GM23338 (cell line): ENCODE results near the gene MIOS. TPM values are rescaled to one million over a fixed set of nuclear protein-coding genes. Genes with fewer than 3 reads are reported as not detected.
"Not testable (repeated sequence)": the region's sequence is repeated elsewhere in the genome, so short reads cannot be mapped to it uniquely, and the experiment has no call there.

Source experiments
- ATAC-seq: fragments of 200-7000 bp; cut with Tn5 transposase; 3 replicates; pipeline ENCODE4 v1.9.1; 2020
- DNase-seq: peaks from one replicate; pipeline ENCODE4 v3.0.0-alpha.2; 2015; ENCODE audit warnings: low spot score
- H2AFZ ChIP-seq: fragments of 200-600 bp; sonication (generic); 2 replicates; pipeline ENCODE4 v1.8.0; 2016; ENCODE audit warnings: antibody characterized with exemption, mild to moderate bottlenecking, moderate library complexity
- H3F3A ChIP-seq: fragments of 200-600 bp; sonication (generic); replicated peaks from 2 replicates; pipeline ENCODE4 v1.8.0; 2017; ENCODE audit warnings: antibody characterized with exemption, mixed run types, low read depth
- H3K27ac ChIP-seq: fragments of 200-600 bp; sonication (generic); 2 replicates; pipeline ENCODE4 v1.6.1; 2016; ENCODE audit warnings: low read depth
- H3K27me3 ChIP-seq: fragments of 200-600 bp; sonication (generic); 2 replicates; pipeline ENCODE4 v1.8.0; 2016; ENCODE audit warnings: mild to moderate bottlenecking, mixed run types, moderate library complexity; ENCODE audit not compliant: insufficient read depth
- H3K36me3 ChIP-seq: fragments of 200-600 bp; sonication (generic); 2 replicates; pipeline ENCODE4 v1.8.0; 2016; ENCODE audit warnings: mild to moderate bottlenecking; ENCODE audit not compliant: insufficient read depth
- H3K4me1 ChIP-seq: fragments of 200-600 bp; sonication (generic); 2 replicates; pipeline ENCODE4 v1.8.0; 2016; ENCODE audit warnings: mild to moderate bottlenecking, moderate library complexity; ENCODE audit not compliant: insufficient read depth
- H3K4me2 ChIP-seq: fragments of 200-600 bp; sonication (generic); 2 replicates; pipeline ENCODE4 v1.7.1; 2017; ENCODE audit warnings: mixed run types
- H3K4me3 ChIP-seq: fragments of 200-600 bp; sonication (generic); 2 replicates; pipeline ENCODE4 v1.6.1; 2016; ENCODE audit warnings: mixed run types
- H3K79me2 ChIP-seq: fragments of 200-600 bp; sonication (generic); replicated peaks from 2 replicates; pipeline ENCODE4 v1.8.0; 2017; ENCODE audit warnings: mild to moderate bottlenecking; ENCODE audit not compliant: insufficient read depth
- H3K9me2 ChIP-seq: fragments of 200-600 bp; sonication (generic); 2 replicates; pipeline ENCODE4 v1.8.0; 2017; ENCODE audit not compliant: insufficient read depth
- H4K20me1 ChIP-seq: fragments of 200-600 bp; sonication (generic); replicated peaks from 2 replicates; pipeline ENCODE4 v1.8.0; 2017; ENCODE audit warnings: mild to moderate bottlenecking; ENCODE audit not compliant: insufficient read depth
- H3K27ac Mint-ChIP-seq: 2 replicates; pipeline ENCODE4 v1.8.0; 2020; ENCODE audit warnings: inconsistent platforms, mild to moderate bottlenecking, moderate library complexity, mixed read lengths
- H3K27me3 Mint-ChIP-seq: 3 replicates; pipeline ENCODE4 v1.8.0; 2022; ENCODE audit warnings: low read depth, mild to moderate bottlenecking, moderate library complexity, mixed read lengths, inconsistent platforms; ENCODE audit not compliant: insufficient read depth, poor library complexity
- H3K36me3 Mint-ChIP-seq: 3 replicates; pipeline ENCODE4 v1.8.0; 2021; ENCODE audit warnings: low read depth, mild to moderate bottlenecking, inconsistent platforms, moderate library complexity, mixed read lengths
- H3K4me1 Mint-ChIP-seq: 3 replicates; pipeline ENCODE4 v1.8.0; 2020; ENCODE audit warnings: mild to moderate bottlenecking, inconsistent platforms, mixed read lengths
- H3K4me3 Mint-ChIP-seq: 3 replicates; pipeline ENCODE4 v1.8.0; 2021; ENCODE audit warnings: moderate library complexity, mild to moderate bottlenecking, inconsistent platforms, mixed read lengths
- H3K9me3 Mint-ChIP-seq: 3 replicates; pipeline ENCODE4 v1.8.0; 2020; ENCODE audit warnings: moderate library complexity, mild to moderate bottlenecking, inconsistent platforms, mixed read lengths
- EZH2 ChIP-seq: fragments of 200-600 bp; sonication (generic); IDR thresholded peaks from one replicate; pipeline ENCODE4 v1.8.0; 2017; ENCODE audit warnings: antibody characterized with exemption, mild to moderate bottlenecking, low read depth; ENCODE audit not compliant: unreplicated experiment
- polyA plus RNA-seq: library from polyadenylated mRNA; unstranded; fragments of >200 nt; fragmentation: Nextera tagmentation; extraction: Ambion mirVana; gene quantifications from 2 replicates; pipeline ENCODE4 v1.2.1, GENCODE V29; 2016
- total RNA-seq: library from RNA; depleted of rRNA; stranded (reverse); fragments of >200 nt; shearing (Covaris generic); gene quantifications from 2 replicates; pipeline ENCODE4 v1.2.3, GENCODE V29; 2014; rRNA removed
- TF ChIP-seq, protein P1 (sequence below): fragments of 250-450 bp; sonication (Bioruptor Pico); IDR thresholded peaks from 2 replicates; pipeline ENCODE4 v1.5.0; 2020; ENCODE audit warnings: mild to moderate bottlenecking, moderate library complexity

The MIOS gene
- total and polyA plus RNA-seq, 2 experiments from 2014 or later, result 13.1 to 85.7 TPM

DNA sequence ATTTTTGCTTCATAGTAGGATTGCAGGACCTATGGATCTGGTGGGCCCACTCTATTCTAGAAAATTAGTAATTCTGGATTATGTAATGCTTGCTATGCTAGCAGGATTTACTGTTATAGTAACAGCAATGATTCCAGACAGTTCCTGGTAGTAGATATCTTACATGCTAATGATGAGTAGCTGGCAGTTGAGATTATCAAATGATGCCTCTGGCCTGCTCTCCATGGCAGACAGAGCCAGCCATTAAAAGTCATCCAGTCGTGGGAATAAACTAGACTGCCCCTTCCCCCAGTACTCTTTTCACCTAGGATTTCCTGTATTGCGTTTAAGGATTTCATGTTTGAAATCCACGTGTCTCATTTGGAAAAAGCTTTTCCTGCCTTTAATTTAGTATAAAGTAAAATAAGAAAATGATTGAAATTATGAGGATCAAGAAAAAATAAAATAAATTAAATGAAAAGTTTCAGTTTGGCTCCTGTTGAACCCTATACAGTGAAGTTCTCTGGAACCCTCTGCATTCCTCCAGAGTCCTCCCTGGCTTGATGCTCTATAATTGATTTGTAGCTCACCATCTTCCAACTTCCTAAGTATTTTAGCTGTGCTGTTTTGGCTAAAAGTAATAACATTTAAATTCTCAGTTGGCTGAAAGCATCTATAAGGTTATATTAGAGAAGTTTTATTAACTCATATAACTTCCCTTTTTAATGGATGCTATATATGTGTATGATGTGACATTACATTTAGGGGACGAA, 88.5 kb downstream of the MIOS start:
- no peak overlapping the region for H3K27ac ChIP-seq

DNA sequence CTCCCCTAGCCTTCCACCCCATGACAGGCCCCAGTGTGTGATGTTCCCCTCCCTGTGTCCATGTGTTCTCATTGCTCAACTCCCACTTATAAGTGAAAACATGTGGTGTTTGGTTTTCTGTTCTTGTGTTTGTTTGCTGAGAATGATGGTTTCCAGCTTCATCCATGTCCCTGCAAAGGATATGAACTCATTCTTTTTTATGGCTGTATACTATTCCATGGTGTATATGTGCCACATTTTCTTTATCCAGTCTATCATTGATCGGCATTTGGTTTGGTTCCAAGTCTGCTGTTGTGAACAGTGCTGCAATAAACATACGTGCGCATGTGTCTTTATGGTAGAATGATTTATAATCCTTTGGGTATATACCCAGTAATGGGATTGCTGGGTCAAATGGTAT, 89.8 kb downstream of the MIOS start:
- not testable (repeated sequence) for H2AFZ ChIP-seq, H3K27me3 Mint-ChIP-seq, H3K27ac ChIP-seq, DNase-seq, H3F3A ChIP-seq, H3K4me1 Mint-ChIP-seq, H3K9me2 ChIP-seq, H3K27ac Mint-ChIP-seq, H4K20me1 ChIP-seq, H3K27me3 ChIP-seq, H3K4me3 Mint-ChIP-seq, H3K4me3 ChIP-seq, H3K36me3 ChIP-seq, H3K4me2 ChIP-seq, H3K4me1 ChIP-seq, ATAC-seq
- peaks cover 44% of the 10 kb centered on the region for H3K79me2 ChIP-seq
- peaks cover 20% of the 10 kb centered on the region; the same call in 2 of the 3 replicates for H3K36me3 Mint-ChIP-seq
- H3K9me3 Mint-ChIP-seq, result peaks cover 17% of the 10 kb centered on the region

More for the DNA sequence above, 88.5 kb downstream of the MIOS start:
- no peak for ATAC-seq
- Histone ChIP-seq H3K36me3 (no peaks in the 10 kb centered on the region), H3K9me2 (no peaks in the 10 kb centered on the region), H4K20me1 (0 out of 2 replicates have a peak, but pooled peaks cover 3% of the 10 kb centered on the region), H3K27me3 (no peaks in the 10 kb centered on the region), H3K79me2 (peaks cover 47% of the 10 kb centered on the region), H3K4me3 (no peak overlapping the region), H3K4me2 (no peak overlapping the region), H3F3A (no peaks in the 10 kb centered on the region), H2AFZ (no peak overlapping the region), H3K4me1 (no peaks in the 10 kb centered on the region)
- Mint-ChIP-seq H3K27ac (no peak overlapping the region), H3K27me3 (no peaks in the 10 kb centered on the region), H3K4me3 (no peak overlapping the region), H3K36me3 (peaks cover 20% of the 10 kb centered on the region; the same call in 2 of the 3 replicates), H3K9me3 (peaks cover 17% of the 10 kb centered on the region), H3K4me1 (peaks cover 12% of the 10 kb centered on the region; the same call in 2 of the 3 replicates)
- no peak for DNase-seq
- TF ChIP-seq, protein P1, sequence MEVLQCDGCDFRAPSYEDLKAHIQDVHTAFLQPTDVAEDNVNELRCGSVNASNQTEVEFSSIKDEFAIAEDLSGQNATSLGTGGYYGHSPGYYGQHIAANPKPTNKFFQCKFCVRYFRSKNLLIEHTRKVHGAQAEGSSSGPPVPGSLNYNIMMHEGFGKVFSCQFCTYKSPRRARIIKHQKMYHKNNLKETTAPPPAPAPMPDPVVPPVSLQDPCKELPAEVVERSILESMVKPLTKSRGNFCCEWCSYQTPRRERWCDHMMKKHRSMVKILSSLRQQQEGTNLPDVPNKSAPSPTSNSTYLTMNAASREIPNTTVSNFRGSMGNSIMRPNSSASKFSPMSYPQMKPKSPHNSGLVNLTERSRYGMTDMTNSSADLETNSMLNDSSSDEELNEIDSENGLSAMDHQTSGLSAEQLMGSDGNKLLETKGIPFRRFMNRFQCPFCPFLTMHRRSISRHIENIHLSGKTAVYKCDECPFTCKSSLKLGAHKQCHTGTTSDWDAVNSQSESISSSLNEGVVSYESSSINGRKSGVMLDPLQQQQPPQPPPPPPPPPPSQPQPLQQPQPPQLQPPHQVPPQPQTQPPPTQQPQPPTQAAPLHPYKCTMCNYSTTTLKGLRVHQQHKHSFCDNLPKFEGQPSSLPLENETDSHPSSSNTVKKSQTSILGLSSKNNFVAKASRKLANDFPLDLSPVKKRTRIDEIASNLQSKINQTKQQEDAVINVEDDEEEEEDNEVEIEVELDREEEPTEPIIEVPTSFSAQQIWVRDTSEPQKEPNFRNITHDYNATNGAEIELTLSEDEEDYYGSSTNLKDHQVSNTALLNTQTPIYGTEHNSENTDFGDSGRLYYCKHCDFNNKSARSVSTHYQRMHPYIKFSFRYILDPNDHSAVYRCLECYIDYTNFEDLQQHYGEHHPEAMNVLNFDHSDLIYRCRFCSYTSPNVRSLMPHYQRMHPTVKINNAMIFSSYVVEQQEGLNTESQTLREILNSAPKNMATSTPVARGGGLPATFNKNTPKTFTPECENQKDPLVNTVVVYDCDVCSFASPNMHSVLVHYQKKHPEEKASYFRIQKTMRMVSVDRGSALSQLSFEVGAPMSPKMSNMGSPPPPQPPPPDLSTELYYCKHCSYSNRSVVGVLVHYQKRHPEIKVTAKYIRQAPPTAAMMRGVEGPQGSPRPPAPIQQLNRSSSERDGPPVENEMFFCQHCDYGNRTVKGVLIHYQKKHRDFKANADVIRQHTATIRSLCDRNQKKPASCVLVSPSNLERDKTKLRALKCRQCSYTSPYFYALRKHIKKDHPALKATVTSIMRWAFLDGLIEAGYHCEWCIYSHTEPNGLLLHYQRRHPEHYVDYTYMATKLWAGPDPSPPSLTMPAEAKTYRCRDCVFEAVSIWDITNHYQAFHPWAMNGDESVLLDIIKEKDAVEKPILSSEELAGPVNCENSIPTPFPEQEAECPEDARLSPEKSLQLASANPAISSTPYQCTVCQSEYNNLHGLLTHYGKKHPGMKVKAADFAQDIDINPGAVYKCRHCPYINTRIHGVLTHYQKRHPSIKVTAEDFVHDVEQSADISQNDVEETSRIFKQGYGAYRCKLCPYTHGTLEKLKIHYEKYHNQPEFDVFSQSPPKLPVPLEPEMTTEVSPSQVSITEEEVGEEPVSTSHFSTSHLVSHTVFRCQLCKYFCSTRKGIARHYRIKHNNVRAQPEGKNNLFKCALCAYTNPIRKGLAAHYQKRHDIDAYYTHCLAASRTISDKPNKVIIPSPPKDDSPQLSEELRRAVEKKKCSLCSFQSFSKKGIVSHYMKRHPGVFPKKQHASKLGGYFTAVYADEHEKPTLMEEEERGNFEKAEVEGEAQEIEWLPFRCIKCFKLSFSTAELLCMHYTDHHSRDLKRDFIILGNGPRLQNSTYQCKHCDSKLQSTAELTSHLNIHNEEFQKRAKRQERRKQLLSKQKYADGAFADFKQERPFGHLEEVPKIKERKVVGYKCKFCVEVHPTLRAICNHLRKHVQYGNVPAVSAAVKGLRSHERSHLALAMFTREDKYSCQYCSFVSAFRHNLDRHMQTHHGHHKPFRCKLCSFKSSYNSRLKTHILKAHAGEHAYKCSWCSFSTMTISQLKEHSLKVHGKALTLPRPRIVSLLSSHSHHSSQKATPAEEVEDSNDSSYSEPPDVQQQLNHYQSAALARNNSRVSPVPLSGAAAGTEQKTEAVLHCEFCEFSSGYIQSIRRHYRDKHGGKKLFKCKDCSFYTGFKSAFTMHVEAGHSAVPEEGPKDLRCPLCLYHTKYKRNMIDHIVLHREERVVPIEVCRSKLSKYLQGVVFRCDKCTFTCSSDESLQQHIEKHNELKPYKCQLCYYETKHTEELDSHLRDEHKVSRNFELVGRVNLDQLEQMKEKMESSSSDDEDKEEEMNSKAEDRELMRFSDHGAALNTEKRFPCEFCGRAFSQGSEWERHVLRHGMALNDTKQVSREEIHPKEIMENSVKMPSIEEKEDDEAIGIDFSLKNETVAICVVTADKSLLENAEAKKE, result no peak
- TF ChIP-seq EZH2, result no peak

Other genes starting within 250 kb of the MIOS start
- gene COL28A1, start 31.0 kb upstream of the MIOS start, total RNA-seq, result 0.27 and 0.31 TPM in 2 replicates
- gene COL28A1, start 31.0 kb upstream of the MIOS start, polyA plus RNA-seq, result 0.70 and 0.80 TPM in 2 replicates
- 8.3 and 8.4 TPM in 2 replicates for gene UMAD1, start 73.9 kb downstream of the MIOS start, total RNA-seq
- gene UMAD1, start 73.9 kb downstream of the MIOS start, polyA plus RNA-seq, result 10.3 and 12.4 TPM in 2 replicates
- 57.4 and 74.9 TPM in 2 replicates for gene RPA3, start 151.7 kb downstream of the MIOS start, total RNA-seq
- gene RPA3, start 151.7 kb downstream of the MIOS start, polyA plus RNA-seq, result 284 and 287 TPM in 2 replicates